ENCODE data around the gene MTMR3.
"Not testable (repeated sequence)": the region's sequence is repeated elsewhere in the genome, so short reads cannot be mapped to it uniquely, and the experiment has no call there.

MTMR3 gene

DNA sequence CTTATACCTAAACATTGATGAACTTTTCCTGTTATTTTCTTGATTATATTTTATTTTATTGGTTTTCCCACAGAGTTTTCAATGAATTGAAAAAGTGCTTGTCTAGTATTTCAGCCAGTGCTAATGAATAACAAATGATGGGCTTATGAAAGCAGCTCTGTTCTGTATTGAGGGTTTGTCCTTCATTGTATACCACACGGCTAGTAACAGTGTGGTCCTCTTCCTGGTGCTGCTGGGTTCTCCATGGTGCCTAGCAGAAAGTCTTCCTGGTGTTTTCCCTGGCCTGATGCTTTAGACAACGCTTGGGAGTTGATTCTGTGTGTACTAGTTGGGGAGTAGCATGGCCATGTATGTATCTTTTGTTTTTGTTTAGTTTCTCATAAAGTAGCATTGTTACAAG is 89.1 kb downstream of the MTMR3 start:
- no peak for DNase-seq

DNA sequence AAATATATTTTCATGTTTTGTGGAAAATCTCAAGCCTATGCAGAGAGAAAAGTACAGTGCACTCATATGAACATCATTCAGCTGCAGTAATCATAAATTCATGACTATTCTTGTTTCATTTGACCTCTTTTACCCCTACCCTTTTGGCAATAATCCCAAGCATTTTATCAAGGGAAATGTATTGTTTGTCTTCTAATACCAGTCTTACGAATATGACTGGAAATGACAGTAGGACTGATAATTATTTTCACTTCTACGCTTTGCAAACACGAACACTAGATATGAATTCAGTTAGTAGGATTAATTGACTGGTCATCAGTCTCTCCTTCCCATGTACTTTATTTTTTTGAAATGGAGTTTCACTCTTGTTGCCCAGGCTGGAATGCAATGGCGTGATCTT is 90.3 kb downstream of the MTMR3 start:
- no peak for DNase-seq

DNA sequence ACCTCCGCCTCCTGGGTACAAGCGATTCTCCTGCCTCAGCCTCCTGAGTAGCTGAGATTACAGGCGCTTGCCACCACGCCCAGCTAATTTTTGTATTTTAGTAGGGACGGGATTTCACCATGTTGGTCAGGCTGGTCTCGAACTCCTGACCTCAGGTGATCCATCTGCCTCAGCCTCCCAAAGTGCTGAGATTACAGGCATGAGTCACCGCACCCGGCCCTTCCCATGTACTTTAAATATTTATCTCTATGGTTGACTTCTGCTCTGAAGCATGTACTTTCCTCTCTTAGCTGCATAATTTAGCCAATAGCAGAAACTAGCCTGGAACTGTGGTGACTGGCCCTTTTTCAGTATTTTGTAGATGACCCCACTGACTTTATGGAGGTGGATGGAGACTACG is 90.7 kb downstream of the MTMR3 start:
- not testable (repeated sequence) for DNase-seq

DNA sequence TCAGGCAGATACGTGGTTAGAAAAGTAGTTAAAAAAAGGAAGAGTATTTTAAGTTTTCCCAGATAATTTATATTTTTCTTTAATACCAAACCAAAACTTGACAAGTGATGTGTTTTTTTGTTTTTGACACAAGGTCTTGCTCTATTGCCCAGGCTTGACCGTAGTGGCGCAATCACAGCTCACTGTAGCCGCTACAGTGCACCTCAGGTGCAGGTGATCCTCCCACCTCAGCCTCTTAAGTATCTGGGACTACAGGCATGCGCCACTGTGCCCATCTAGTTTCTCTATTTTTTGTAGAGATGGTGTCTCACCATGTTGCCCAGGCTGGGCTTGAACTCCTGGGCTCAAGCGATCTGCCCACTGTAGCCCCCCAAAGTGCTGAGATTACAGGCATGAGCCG is 92.5 kb downstream of the MTMR3 start:
- DNase-seq, result no peak

DNA sequence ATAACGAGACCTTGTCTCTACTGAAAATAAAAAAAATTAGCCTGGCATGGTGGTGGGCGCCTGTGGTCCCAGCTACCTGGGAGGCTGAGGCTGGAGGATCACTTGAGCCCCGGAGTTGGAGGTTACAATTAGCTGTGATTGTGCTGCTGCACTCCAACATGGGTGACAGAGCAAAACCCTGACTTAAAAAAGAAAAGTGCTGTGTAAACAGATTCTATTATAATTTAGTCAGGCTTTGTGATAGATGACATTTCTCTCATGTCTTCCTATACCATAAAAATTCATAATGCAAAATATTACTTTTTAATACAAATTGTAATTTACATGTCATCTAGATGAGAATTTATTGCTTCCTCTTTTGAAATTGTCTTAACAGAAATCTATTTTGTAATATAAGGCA is 94.1 kb downstream of the MTMR3 start:
- no peak for DNase-seq

DNA sequence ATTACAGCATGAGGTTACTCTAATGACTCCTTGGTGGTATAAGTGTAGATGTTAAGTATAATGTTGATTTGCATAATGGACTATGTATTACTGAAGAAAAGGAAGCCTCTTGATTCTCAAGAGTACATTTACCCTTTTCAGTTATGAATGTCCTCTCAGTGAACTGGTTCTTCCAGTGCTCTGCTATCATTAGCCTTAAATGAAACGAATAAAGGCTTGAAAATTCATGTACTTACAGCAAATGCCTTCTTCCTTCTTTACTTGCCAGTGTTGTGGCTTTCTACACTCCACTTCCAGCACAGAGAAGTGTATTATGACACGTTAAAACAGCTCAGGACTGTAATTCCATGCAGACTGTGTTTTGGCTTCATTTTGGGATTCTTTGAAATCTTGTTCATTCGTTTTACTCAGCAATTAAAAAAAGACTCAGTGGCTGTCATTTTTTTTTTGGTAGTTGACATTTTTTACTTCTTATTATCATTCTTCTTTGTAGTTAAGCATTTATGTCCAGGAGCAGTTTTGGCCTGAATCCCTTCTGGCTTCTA is 96.9 kb downstream of the MTMR3 start:
- DNase-seq, result no peak

DNA sequence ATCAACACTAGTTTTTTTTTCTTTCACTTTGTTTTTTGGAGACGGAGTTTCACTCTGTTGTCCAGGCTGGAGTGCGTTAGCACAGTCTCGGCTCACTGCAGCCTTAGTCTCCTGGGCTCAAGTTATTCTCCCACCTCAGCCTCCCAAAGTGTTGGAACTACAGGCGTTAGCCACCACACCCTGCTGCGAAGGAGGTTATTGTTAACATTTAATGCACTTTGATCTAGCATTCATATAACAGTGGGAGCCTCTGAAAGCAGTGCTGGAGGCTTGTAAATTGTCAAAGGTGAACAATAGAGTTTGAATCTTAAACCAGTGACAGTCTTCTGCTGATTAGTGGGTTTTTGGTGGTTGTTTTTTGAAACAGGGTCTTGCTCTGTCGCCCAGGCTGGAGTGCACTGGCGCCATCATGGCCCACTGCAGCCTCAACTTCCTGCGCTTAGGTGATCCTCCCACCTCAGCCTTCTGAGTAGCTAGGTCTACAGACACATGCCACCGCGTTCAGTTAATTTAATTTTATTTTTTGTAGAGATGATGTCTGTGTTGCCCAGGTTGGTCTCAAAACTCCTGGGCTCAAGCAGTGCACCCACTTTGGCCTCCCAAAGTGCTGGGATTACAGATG is 100.4 kb downstream of the MTMR3 start:
- no peak for DNase-seq

DNA sequence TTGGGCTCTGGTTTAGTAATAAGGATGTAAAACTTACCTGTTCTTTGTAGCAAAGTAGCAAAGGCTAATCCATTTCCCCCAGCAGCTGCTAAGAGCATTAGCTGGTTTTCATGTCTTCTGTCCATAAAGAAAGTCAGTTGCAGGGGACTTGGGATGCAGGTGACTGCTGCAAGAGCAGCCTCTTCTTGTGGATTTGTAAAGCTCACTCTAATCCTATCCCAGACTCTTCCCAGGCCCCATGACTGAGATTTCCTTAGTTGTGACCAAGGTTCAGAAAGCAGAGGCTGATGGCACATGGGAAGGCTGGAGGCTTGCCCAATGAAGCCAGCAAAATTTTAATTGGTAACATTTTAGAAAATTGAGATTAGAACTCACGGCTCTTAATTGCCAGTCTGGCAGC is 102.9 kb downstream of the MTMR3 start:
- no peak for DNase-seq

DNA sequence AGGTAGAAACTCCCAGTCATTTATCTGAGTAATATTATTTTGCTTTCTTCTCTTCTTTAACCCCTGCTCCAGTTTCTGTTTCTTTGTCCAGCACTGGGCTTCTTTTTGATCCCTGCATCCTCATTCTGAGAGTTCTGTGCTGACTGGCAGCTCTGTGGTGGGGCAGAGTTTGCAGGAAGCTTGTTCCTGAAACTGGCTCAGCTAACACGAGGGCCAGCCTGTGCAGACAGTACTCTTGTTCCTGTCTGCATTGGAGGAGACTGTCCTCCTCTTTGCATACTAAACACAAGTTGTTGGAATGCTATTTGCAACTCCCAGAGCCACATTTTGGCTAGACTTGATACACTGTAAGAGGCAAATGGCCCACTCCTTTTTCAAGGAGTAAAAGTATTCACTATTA is 104.2 kb downstream of the MTMR3 start:
- DNase-seq, result no peak

DNA sequence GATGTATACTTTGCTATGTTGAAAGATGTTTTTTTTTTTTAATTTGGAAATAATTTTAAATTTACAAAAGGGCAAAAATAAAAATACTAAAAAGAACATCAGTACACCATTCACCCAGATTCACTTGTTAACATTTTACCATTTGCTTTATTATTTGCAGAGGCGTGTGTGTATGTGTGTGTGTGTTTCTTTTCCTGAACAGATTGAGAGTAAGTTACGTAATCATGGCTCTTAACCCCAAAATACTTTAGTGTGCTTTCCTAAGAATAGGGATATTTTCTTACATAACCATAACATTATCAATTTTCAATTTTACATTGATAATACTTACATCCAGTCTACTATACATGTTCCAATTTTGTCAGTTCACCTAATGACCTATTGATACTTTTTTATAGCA is 105.7 kb downstream of the MTMR3 start:
- DNase-seq, result no peak

DNA sequence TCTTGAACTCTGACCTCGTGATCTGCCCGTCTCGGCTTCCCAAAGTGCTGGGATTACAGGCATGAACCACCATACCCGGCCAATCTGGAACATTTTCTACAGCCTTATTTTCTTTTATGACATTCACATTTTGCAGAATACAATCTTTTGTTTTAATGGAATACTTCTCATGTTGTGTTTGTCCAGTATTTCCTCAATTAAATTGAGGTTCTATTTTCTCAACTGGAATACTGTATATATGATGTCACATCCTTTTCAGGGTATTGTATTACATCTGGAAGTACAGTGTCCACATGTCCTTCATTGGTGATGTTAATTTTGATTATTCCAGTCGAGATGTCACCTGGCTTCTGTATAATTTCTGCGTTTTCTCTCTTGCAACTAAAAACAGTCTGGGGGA is 106.5 kb downstream of the MTMR3 start:
- DNase-seq, result no peak

DNA sequence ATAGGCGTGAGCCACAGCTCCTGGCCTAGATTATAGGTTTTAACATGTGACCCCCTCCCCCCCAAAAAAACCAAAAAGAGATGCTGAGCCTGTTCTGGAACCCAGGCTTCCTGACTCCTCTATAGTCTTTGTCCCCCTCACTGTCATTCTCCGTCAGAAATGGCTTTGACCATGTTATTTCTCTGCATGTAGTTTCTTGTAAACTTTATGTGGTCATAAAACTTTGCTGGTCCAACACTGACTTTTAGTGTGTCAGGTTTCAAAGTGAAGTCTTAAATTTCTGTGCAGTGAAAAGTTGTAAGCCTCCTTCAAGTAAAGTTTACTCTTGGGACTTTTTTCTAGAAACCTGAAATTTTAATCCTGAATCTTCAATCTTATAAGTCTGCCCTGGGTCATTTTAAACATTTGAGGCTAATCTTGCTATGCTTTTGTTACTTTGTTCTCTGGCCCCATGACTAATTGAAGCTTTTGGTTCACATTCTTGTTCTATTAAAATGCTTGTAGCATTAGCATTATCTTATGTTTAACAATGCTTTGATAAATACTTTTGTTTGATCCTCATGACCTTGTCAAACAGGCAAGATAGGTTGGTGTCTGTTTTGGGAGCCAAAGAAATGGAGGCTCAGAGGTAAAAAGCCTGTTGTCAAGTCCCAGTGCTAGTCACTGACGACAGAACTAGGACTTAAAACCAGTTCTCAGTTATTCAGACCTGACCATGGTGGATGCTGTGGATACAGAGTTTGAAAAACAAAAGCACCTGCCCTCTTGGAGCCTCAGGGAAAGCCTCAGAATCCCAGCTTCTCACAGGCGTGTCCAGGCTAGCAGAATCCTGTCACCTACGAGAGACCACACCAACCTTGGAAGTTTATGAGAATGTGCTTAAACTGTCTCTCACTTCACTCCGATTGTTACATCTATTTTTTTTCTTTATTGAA is 109.6 kb downstream of the MTMR3 start:
- no peak for DNase-seq

DNA sequence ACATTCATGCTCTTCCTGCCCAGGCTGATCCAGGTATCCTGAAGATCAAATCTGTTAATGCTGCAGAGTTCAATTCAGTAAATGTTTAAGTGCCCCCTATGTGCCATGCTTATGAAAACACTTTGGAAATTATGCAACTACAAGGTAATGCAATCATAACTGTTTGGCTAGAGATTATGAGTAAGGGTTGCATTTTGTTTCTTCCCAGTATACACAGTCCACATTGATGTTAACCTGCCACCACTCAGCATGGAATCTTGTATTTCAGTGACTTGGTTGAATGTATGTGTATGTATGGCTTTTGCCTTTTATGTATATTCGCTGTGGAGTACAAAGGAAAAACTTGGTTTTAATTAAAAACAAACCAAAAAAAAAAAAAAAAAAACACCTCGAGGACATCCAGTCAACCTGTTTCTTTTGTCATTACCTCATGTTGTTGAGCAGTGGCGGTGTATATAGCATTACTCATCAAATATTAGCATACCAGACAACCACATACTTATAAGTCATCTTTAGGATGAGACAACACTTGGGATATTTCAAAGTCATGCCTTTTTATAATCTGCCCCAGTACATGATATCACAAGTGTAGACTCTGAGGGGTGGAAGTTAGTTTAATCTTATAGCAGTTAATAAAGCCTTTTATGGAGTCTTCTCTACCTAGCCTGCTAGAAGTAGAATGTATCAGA is 111.2 kb downstream of the MTMR3 start:
- DNase-seq, result no peak

DNA sequence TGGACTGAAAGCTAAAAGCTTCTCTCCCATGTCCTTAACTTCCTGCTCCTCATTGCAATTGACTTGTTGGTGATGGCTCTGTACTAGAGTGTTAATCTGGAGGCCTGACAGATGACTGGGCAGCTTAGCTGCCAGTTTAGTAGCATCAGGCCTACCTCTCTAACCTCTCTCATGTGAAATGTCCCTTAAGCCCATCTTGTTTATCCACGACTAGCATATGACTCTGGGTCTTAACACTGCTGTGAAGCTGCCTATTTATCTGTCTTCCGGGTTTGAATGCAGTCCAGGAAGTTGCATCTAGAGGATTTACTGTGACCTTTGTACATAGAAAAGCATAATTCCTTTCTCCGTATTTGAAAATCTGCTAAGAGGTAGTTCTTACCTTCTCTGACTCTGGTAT is 112.0 kb downstream of the MTMR3 start:
- no peak for DNase-seq

DNA sequence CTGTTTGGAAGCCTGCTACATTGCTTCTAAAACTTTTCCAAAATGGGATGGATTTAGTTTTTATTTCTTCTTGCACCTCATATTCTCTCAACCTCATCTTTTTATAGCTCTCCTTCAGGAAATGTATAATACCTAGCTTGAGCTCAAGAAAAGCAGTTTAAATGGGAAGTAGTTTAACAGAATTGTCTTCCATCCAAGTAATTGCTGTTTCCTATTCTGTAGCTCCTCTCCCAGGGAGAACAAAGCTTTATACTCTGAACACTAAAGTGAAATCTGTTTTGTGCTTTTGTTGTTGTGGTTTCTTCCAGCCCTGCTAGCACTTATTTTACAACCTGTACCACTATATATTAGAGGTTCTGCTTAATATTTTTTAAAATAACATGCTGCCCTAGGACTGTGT is 114.1 kb downstream of the MTMR3 start:
- no peak for DNase-seq

DNA sequence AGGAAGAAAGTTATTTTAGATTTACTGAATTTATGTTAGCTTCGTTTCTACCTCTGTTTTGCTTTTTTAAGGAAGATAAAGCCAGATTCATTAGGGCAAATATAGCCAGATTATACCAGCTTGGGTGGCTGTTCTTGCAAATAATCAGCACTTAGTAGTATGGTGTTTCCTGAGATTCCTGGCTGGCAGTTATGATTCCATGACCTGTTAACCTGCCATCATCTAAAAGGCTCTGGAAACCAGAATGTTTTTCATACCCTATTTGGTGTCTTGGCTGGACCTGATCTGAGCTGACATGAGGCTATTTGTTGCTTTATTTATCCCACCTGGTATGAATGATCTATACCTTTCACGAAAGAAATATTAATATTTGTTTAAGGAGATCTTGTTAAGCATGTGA is 114.5 kb downstream of the MTMR3 start:
- DNase-seq, result no peak

DNA sequence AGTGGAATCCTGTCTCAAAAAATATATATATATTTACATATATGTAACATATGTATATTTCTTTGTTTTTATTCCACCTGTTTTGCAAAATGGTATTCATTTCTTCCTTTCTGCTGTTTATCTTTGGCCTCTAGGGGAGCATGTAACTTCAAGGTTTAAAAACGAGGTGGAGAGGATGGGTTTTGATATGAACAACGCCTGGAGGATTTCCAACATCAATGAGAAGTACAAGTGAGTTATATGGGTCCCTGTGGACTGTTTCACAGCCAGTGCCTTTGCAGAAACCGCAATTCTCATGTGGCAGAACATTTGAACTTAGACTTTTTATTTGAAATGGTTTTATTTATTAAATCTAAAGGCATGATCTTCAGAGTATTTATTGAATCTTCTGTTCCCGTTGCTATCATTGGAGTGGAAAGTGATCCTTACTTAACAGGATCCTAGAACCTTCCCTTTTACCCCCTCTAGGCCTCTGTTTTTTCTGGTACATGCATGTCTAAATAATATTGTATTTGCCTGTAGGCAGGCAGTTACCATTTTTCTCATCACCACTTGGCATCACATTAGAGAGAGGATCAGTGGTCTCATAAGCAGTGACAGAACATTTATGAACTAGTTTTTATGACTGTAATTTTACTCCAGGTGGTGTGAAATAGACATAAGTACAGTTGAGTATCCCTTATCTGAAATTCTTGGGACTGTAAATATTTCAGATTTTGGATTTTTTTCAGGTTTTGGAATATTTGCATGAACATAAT is 115.8 kb downstream of the MTMR3 start:
- DNase-seq, result no peak

DNA sequence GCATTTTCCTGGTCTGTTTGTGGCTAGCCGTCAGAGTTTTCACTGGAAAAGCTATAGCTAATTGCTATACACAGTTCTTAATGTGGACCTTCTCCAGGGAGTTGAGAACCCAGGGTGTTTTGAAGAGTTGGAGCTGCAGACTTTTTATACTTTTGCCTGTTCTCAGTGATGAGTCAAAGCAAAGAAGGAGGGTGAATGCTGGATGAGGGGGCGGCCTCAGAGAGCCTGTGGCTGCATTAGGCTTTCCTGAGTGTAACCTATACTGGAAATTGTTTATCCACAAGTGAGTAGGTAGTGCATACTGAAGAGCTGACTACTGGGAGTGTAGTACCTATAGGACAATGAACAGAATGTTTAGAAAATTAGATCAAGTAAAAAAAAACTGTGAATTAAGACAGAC is 117.6 kb downstream of the MTMR3 start:
- no peak for DNase-seq

DNA sequence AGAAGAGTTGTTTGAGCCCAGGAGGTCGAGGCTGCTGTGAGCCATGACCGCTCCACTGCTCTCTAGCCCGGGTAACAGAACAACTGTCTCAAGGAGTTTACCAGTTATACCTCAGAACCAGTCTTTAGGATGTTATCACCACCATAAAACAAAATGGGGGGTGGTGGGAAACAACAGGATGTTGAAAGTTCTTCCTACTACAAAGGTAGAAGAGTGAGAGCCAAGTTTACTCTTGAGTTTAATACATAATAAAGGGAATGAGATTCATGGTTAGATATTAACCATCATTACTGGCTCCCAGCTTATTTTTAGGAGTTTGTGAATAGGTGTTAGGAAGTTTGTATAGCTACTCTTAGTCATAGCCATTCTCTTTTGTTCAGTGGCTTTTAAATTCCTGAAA is 118.5 kb downstream of the MTMR3 start:
- no peak for DNase-seq

DNA sequence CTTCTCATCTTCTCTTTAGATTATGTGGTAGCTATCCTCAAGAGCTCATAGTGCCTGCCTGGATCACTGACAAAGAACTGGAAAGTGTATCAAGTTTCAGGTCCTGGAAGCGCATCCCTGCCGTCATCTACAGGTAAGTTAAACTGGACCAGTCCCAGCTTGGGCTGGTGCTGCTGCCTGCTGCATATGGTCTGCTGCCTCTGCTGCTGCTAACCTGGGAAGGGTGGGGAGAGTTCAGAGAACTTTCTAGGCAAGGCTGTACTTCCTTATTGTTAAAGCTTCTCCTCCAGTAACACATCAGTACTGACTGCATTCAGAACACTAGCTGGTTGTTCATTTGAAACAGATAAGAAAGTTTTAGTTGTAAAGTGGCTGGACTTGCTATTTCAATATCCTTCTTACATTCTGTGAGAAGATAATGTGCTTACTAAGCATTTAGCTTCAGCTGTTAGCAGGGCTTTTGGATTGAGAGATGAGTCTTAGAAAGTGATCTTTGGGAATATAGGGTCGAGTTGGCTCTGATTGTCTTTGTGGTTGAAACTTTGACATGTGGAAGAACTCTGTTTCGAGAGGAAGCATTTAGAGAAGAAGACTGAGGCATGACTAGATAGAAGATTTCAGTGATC is 120.0 kb downstream of the MTMR3 start:
- no peak for DNase-seq

DNA sequence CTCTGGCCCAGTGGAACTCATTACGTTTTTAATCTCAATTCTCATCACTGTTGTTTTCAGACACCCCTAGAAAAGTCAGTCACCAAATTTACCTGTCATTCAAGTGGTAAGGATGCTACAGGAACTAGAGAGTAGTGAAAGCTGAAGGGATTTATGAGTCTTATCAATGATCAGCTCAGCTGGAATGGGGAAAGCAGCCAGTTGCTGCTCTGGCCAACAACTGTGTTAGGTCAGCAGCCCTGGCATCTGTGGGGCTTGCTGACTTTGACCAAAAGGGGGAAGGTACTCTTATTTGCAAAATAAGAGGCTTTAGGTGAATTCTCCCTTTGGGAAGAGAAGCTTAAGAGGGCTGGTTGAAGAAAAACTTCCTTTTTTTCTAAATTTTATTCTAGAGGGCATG is 121.1 kb downstream of the MTMR3 start:
- no peak for DNase-seq

DNA sequence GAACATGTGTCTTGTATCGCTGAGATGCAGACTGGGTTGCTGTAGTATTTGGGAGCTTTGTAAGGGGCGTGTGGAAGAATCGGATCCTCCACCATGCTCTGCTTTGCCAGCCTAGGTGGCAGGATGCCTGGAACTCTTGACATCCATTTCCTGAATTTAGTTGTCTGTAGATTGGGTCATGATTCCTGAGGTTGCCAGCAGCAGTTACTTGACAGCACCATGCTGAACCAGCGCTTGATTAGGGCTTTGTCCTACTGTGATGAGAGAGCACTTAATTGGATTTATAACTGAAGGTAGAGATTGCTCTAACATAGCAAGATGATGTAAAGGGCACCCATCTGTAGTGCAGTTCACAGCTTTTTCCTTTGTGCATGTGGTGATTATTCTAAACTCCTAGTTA is 121.7 kb downstream of the MTMR3 start:
- no peak for DNase-seq
